ENCODE measurements around the gene TTC31.

TTC31 gene

DNA sequence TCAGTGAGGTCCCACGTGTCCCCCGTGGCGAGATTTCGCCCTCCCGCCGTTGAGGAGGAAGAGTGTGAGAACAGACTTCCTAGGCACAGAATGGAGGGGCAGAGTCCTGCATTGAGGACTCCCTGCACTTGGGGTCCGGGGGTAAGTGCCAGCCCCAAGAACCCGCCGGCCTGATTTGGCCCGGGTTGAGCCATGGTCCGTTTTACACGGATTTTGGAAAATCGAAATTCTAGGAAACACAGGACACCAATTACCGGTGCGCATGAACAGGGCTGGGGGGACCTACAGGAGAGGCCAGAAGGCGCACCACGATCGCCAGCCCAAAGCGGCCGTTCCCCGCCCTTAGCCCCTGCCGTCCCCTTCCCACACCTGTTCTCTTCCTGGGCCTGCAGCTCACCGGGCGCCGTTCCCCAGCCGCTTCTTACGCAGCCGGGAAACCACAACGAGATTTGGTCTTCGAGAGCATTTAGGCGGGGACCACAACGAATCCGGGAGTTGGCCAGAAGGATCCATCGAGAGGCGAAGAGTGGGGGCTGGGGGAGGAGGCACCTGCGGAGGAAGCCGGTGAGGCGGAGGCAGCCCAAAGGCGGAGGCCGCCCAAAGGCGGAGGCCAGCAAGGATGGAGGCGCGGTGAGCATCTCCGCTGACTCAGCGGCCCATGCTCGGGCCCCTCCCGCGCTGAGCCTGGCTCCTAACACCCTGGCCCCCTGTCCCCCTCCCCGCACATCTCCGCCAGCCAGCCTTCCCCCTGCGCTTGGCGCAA lies 30.9 kb downstream of the TTC31 start:
- no peak for DNase-seq (ENCODE audit: extremely low read depth, low read depth)
- no peak for TF ChIP-seq CTCF (IDR thresholded peaks at IDR 0.05; ENCODE audit: low read depth, low read length)

- no peak for TF ChIP-seq CTCF (IDR thresholded peaks at IDR 0.05; ENCODE audit: low read depth, low read length)
- DNase-seq (ENCODE audit: extremely low read depth, low read depth): no peak
These were observed 31.7 kb downstream of the TTC31 start, which contains the start of gene TLX2 for GRCh38 chr2:74514368-74515270. Gene TLX2 (plus strand): TSS chr2:74514450. CDS start chr2:74514807, 357 bp downstream.

DNA sequence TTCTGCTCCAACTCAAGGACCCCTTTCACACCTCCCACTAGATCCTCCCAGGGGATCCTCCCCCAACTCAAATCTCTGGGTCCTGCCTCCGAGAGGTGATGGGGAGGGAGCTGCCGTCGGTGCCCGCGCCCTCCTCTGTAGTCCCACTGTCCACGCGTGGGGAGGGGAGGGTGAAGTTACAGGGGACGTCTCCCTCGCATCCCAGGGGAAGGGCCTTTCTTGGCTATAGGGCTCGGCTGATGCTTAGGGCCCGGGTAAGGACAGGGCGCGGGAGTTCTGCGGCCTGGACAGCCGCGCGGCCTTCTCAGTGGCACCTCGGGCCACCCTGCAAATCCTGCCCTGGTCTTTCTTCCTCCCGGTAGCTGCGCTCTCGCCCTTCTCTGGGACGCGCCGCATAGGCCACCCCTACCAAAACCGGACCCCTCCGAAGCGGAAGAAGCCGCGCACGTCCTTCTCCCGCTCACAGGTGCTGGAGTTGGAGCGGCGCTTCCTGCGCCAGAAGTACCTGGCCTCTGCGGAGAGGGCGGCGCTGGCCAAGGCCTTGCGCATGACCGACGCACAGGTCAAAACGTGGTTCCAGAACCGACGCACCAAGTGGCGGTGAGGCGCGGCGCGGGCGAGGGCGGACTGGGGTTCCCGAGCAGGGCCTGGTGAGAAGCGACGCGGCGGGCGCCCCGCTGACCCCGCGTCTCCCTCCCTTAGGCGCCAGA lies 32.5 kb downstream of the TTC31 start:
- TF ChIP-seq CTCF (IDR thresholded peaks at IDR 0.05; ENCODE audit: low read depth, low read length): no peak
- no peak for DNase-seq (ENCODE audit: extremely low read depth, low read depth)

DNA sequence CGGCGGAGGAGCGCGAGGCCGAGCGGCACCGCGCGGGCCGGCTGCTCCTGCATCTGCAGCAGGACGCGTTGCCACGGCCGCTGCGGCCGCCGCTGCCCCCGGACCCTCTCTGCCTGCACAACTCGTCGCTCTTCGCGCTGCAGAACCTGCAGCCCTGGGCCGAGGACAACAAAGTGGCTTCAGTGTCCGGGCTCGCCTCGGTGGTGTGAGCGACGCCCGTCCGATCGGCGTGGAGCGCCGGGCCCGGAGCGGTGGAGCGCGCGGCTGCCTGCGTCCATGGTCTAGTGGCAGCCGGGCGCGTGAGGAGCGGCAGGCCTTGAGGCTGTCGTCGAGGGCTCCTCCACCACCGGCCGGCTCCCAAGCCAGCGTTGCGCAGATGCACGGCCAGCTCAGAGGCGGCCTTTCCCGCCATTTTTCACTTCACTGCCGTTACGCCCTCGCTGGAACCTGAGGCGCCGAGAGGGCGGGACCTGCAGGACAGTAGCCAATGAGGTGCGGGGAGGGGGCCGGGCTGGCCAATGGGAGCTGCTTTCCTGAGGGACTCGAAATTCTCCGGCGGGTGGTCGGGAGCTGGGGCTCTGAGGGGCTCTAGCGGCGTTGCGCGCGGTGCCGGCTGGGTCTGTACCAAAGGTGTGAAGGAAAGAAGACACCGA lies 33.2 kb downstream of the TTC31 start:
- DNase-seq (ENCODE audit: extremely low read depth, low read depth): no peak
- no peak for TF ChIP-seq CTCF (IDR thresholded peaks at IDR 0.05; ENCODE audit: low read depth, low read length)

DNA sequence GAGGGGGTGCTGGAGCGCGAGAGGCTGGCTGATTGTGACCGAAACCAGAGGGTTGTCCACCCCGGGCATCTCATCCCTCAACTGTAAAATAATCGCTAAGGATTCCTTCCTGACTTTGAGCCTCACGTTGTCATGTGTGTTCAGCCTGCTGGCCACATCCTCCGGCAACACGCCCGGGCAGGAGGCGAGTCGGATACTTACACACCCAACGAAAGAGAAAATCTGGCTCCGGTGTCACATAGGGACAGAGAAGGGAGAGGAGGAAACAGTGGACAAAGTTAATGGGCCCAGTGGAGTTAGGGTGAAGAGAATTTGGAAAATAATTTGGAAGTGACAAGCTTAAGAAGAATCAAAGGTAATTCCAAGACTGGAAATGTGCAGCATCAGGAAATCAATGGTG lies 33.8 kb downstream of the TTC31 start:
- TF ChIP-seq CTCF (IDR thresholded peaks at IDR 0.05; ENCODE audit: low read depth, low read length): no peak
- DNase-seq (ENCODE audit: extremely low read depth, low read depth): no peak

DNA sequence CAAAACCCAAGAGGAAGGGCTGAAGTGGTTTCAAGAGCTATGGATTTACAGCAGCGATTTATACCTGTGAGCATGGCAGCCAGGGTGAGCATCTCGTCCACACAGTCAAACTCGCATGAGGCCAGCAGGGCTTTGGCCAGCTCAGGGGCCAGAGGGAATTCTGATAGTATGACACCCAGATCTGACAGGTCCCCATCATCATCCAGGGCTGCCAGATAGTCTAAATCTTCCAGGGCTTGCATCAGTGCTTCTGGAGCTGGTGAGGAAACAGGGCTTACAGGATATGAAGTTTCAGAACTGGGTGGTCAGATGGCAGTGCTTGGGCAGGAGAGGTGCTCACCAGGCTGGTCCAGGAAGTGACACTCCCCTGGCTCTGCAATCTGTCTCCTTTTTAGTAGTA lies 39.6 kb downstream of the TTC31 start:
- DNase-seq (ENCODE audit: extremely low read depth, low read depth): no peak
- no peak for TF ChIP-seq CTCF (IDR thresholded peaks at IDR 0.05; ENCODE audit: low read depth, low read length)

All from AG09319 (cell line).